ENCODE measurements around the gene CERS5. TPM values are rescaled to one million over a fixed set of nuclear protein-coding genes. Genes with fewer than 3 reads are reported as not detected.

Gene CERS5
- total RNA-seq, 1 donor from 2014 or later, result 21.9 TPM

DNA sequence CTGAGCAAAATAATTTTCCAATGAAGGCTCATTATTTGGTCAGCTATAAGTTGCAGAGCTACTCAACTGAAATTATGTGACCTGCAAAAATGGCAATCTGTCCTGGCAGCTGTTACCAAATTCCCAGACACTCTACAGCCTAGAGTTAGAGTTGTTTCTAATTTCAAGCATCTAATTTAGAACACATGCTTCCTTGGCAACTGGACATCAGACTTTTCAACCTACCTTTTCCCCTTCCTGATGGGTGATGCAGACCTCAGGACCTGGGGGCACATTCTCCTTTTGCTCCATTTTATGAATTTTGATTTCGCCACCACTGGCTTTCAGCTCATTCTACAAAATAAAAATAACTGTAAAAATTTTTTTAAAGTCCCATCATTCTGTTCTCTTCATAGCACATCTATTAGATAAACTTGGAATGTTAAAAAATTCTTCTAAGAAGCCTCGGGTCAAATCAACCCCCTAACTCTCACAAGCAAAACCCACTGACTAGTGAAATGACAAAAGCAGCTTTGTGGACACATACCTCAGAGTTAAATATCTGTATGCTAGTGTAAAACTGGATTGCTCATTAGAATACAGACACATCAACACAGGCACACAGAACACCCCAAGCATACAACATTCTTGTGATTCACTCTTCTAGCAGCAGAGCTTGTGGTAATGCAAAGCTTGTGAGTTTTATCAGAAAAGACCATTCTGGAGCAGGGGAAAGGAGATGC is 33.5 kb upstream of the CERS5 start:
- no peak overlapping the region for H3K4me3 ChIP-seq (ENCODE audit: low read depth, low read length)
- H3K27me3 ChIP-seq (ENCODE audit: control insufficient read depth, insufficient read depth, low read length), result no peaks in the 10 kb centered on the region
- DNase-seq (ENCODE audit: low read depth) (no peak), FAIRE-seq (no peak)
- no peak for TF ChIP-seq CTCF (IDR thresholded peaks at IDR 0.05; ENCODE audit: insufficient read depth, low read length, severe bottlenecking)
- peaks cover 13% of the 10 kb centered on the region for H3K36me3 ChIP-seq (ENCODE audit: control insufficient read depth, insufficient read depth, low read length)

- no peak for DNase-seq (ENCODE audit: low read depth)
- Histone ChIP-seq H3K27me3 (ENCODE audit: control insufficient read depth, insufficient read depth, low read length) (no peaks in the 10 kb centered on the region), H3K36me3 (ENCODE audit: control insufficient read depth, insufficient read depth, low read length) (peaks cover 14% of the 10 kb centered on the region), H3K4me3 (ENCODE audit: low read depth, low read length) (no peak overlapping the region)
- no peak for FAIRE-seq
- TF ChIP-seq CTCF (IDR thresholded peaks at IDR 0.05; ENCODE audit: insufficient read depth, low read length, severe bottlenecking), result no peak
These were observed 31.7 kb upstream of the CERS5 start for GRCh38 chr12:50198829-50199228.

DNA sequence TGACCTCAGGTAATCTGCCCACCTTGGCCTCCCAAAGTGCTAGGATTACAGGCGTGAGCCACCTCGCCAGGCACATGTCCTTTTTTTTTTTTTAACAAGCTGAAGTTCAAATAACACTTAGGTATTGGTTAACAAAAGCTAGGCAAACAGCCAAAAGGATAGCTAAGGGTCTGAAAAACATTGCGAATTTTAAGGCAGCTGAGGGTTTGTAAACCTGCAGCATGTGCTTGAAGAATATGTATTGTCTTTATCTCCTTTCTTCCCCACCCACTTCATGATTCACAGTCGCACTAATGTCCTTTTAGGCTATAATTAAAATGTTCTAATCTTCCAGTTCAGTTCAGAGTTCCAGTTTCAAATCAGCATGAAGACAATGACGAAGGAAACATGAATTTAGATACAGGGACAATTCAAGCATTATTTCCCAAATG is 30.1 kb upstream of the CERS5 start:
- peaks cover 17% of the 10 kb centered on the region for H3K36me3 ChIP-seq (ENCODE audit: control insufficient read depth, insufficient read depth, low read length)
- no peak for FAIRE-seq
- no peaks in the 10 kb centered on the region for H3K27me3 ChIP-seq (ENCODE audit: control insufficient read depth, insufficient read depth, low read length)
- no peak overlapping the region for H3K4me3 ChIP-seq (ENCODE audit: low read depth, low read length)
- TF ChIP-seq CTCF (IDR thresholded peaks at IDR 0.05; ENCODE audit: insufficient read depth, low read length, severe bottlenecking), result no peak
- DNase-seq (ENCODE audit: low read depth), result no peak

DNA sequence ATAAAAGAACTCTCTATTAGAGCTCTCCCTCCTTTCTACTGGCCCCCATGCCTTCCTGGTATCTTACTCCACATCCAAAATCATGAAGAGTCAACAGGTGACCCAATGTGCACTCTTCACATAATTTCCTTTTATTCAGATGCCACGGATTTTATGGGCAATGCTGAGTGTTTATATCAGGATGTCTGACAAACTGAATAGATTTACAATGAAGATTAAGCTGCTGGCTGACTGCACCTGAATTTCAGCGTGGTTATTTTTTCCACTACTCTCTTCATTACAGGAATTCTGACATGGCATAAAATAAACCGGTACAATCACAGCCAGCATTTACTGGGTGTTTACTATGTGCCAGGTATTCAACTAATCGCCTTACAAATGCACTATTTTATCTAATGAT is 29.4 kb upstream of the CERS5 start:
- no peak overlapping the region for H3K4me3 ChIP-seq (ENCODE audit: low read depth, low read length)
- no peak for DNase-seq (ENCODE audit: low read depth)
- H3K27me3 ChIP-seq (ENCODE audit: control insufficient read depth, insufficient read depth, low read length), result no peaks in the 10 kb centered on the region
- FAIRE-seq, result no peak
- H3K36me3 ChIP-seq (ENCODE audit: control insufficient read depth, insufficient read depth, low read length), result peaks cover 19% of the 10 kb centered on the region
- TF ChIP-seq CTCF (IDR thresholded peaks at IDR 0.05; ENCODE audit: insufficient read depth, low read length, severe bottlenecking), result no peak

- TF ChIP-seq CTCF (IDR thresholded peaks at IDR 0.05; ENCODE audit: insufficient read depth, low read length, severe bottlenecking), result no peak
- H3K27me3 ChIP-seq (ENCODE audit: control insufficient read depth, insufficient read depth, low read length), result no peaks in the 10 kb centered on the region
- H3K4me3 ChIP-seq (ENCODE audit: low read depth, low read length), result no peak overlapping the region
- H3K36me3 ChIP-seq (ENCODE audit: control insufficient read depth, insufficient read depth, low read length), result peaks cover 20% of the 10 kb centered on the region
- no peak for FAIRE-seq
- no peak for DNase-seq (ENCODE audit: low read depth)
These were observed 28.7 kb upstream of the CERS5 start for GRCh38 chr12:50195832-50196231.

DNA sequence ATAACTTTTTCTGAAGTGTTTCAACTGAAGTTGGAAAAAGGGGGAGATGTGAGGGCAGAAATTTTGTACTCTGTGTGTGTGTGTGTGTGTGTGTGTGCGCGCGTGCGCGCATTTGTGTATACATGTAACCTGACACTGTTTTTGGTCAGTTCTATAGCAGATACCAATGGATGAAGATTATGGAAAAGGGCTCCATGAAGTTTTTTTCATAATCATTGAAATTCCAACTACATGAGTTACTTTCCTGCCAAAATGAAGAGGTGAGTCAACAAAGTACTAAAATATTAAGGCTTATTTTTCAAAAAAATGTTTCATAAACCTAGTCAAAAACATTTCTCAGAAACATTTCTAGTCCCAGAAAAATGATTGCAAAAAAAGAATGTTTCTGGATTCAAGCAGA is 25.7 kb upstream of the CERS5 start:
- Histone ChIP-seq H3K27me3 (ENCODE audit: control insufficient read depth, insufficient read depth, low read length) (no peaks in the 10 kb centered on the region), H3K36me3 (ENCODE audit: control insufficient read depth, insufficient read depth, low read length) (peaks cover 17% of the 10 kb centered on the region), H3K4me3 (ENCODE audit: low read depth, low read length) (no peak overlapping the region)
- no peak for TF ChIP-seq CTCF (IDR thresholded peaks at IDR 0.05; ENCODE audit: insufficient read depth, low read length, severe bottlenecking)
- FAIRE-seq (no peak), DNase-seq (ENCODE audit: low read depth) (no peak)

All from bronchial epithelial cell (primary cell).